Measurements from ENCODE around the gene CACNB2.

DNA sequence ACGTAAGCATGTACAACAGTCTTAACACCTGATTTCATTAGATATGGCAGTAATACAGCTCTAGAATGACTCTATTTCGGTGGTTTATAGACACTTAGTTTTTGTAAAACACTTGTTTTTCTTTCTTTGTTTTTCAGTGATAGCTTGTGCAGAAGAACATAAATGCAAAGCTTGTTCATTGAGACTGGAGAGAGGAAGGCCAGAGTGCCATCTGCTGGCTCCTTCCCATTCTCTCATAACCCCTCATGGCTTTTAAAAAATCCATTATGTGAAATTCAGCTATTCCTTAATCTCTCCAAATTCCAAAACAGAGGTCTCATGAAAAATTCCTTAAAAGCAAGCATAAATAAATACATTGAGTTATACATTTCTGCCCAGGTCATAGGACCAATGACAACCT lies 76.3 kb downstream of the CACNB2 start:
- no peak for TF ChIP-seq NFRKB (IDR thresholded peaks at IDR 0.05)
- no peak for TF ChIP-seq SP1 (IDR thresholded peaks at IDR 0.05)
- TF ChIP-seq FOXA1 (IDR thresholded peaks at IDR 0.05) = no peak
- no peak for TF ChIP-seq BHLHE40 (IDR thresholded peaks at IDR 0.05; ENCODE audit: borderline replicate concordance)
- no peak for TF ChIP-seq HDGF (IDR thresholded peaks at IDR 0.05; ENCODE audit: borderline replicate concordance)
- TF ChIP-seq ELF4 (IDR thresholded peaks at IDR 0.05) = no peak
- TF ChIP-seq SUZ12 (IDR thresholded peaks at IDR 0.05) = no peak
- no peak for TF ChIP-seq L3MBTL2 (conservative IDR thresholded peaks at IDR 0.05)
- TF ChIP-seq FOXM1 (IDR thresholded peaks at IDR 0.05; ENCODE audit: borderline replicate concordance) = no peak
- no peak for TF ChIP-seq ZNF384 (IDR thresholded peaks at IDR 0.05)
